SK-N-MC (cell line): ENCODE results near the gene AOPEP.

ENCODE experiments used
- EZH2 ChIP-seq: fragments of 200-600 bp; sonication (generic); IDR thresholded peaks from one replicate; pipeline ENCODE4 v1.6.1; 2017; ENCODE audit warnings: antibody characterized with exemption
- POLR2AphosphoS5 ChIP-seq: IDR thresholded peaks from 2 replicates; pipeline ENCODE4 v1.6.1; 2012; ENCODE audit warnings: mild to moderate bottlenecking, low read depth, low read length, borderline replicate concordance

DNA sequence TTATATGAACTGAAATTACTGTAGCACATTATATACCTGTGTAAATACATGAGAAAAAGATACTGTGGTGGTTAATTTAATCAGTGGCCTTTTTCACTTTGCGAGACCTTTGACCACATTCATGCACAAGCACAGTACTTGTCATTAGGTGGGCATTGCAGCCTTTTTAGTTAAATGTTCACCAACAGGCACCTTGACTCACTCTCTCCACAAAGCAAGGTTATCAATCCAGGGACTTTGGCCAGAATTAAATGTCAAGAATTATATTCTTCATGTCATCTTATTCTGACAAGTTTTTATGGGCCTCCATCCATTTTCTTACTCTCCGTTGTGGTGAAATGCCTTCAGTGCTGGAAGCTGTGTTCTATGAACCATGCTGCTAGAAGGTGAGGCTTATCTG is 72.2 kb downstream of the AOPEP start:
- TF ChIP-seq EZH2 = no peak
- TF ChIP-seq POLR2AphosphoS5 = no peak
